Neural cell (in vitro differentiated cells): ENCODE results near the gene FBXO7.

Experiments used
- EP300 ChIP-seq: fragments of 450-650 bp; conservative IDR thresholded peaks from 2 replicates; pipeline ENCODE4 v1.6.1; 2014; ENCODE audit warnings: antibody characterized with exemption, mild to moderate bottlenecking, moderate library complexity; ENCODE audit not compliant: poor library complexity, severe bottlenecking
- EZH2 ChIP-seq: fragments of 200-600, 300-800 bp; shearing (Covaris generic), sonication (generic); IDR thresholded peaks from 2 replicates; pipeline ENCODE4 v1.6.1; 2014; ENCODE audit warnings: antibody characterized with exemption, low read length, borderline replicate concordance, mild to moderate bottlenecking; ENCODE audit not compliant: insufficient read depth, poor library complexity, severe bottlenecking
- POLR2AphosphoS5 ChIP-seq: IDR thresholded peaks from 2 replicates; pipeline ENCODE4 v1.6.1; 2012
- RAD21 ChIP-seq: fragments of 450-650 bp; conservative IDR thresholded peaks from 2 replicates; pipeline ENCODE4 v1.6.1; 2014; ENCODE audit warnings: antibody characterized with exemption, mild to moderate bottlenecking, moderate library complexity
- SMC3 ChIP-seq: fragments of 450-650 bp; conservative IDR thresholded peaks from 2 replicates; pipeline ENCODE4 v1.6.1; 2014; ENCODE audit warnings: antibody characterized with exemption, mild to moderate bottlenecking, moderate library complexity; ENCODE audit not compliant: poor library complexity
- TAF1 ChIP-seq: IDR thresholded peaks from 2 replicates; pipeline ENCODE4 v1.6.1; 2012; ENCODE audit warnings: low read depth
- TF ChIP-seq, protein P1 (sequence below): fragments of 450-650 bp; IDR thresholded peaks from 2 replicates; pipeline ENCODE4 v1.5.1; 2014; ENCODE audit warnings: antibody characterized with exemption, mild to moderate bottlenecking, moderate library complexity; ENCODE audit not compliant: poor library complexity, severe bottlenecking
- TF ChIP-seq, protein P2 (sequence below): IDR thresholded peaks from 2 replicates; pipeline ENCODE4 v1.6.1; 2012; ENCODE audit warnings: borderline replicate concordance

DNA sequence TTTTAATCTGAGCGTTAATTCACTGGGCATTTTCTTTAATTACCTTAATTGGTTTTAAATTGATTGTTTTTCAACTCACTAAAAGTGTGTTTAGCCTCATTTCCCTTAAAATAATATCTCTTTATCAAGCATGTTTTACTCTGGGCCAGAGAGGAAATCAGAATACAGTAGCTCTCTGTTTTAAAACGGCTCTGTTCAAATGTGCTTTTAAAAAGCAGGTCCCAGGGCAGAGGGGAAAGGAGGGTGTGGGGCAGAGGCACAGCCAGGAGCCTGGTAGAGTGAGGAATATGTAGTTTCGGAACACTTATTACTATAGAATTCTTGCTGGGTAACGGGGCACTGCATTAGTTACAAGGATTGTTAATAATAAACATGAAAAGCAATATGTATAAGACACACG, 47.6 kb downstream of the FBXO7 start:
- TF ChIP-seq EZH2 = no peak
- no peak for TF ChIP-seq POLR2AphosphoS5
- TF ChIP-seq, protein P1, sequence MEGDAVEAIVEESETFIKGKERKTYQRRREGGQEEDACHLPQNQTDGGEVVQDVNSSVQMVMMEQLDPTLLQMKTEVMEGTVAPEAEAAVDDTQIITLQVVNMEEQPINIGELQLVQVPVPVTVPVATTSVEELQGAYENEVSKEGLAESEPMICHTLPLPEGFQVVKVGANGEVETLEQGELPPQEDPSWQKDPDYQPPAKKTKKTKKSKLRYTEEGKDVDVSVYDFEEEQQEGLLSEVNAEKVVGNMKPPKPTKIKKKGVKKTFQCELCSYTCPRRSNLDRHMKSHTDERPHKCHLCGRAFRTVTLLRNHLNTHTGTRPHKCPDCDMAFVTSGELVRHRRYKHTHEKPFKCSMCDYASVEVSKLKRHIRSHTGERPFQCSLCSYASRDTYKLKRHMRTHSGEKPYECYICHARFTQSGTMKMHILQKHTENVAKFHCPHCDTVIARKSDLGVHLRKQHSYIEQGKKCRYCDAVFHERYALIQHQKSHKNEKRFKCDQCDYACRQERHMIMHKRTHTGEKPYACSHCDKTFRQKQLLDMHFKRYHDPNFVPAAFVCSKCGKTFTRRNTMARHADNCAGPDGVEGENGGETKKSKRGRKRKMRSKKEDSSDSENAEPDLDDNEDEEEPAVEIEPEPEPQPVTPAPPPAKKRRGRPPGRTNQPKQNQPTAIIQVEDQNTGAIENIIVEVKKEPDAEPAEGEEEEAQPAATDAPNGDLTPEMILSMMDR = no peak
- TF ChIP-seq, protein P2, sequence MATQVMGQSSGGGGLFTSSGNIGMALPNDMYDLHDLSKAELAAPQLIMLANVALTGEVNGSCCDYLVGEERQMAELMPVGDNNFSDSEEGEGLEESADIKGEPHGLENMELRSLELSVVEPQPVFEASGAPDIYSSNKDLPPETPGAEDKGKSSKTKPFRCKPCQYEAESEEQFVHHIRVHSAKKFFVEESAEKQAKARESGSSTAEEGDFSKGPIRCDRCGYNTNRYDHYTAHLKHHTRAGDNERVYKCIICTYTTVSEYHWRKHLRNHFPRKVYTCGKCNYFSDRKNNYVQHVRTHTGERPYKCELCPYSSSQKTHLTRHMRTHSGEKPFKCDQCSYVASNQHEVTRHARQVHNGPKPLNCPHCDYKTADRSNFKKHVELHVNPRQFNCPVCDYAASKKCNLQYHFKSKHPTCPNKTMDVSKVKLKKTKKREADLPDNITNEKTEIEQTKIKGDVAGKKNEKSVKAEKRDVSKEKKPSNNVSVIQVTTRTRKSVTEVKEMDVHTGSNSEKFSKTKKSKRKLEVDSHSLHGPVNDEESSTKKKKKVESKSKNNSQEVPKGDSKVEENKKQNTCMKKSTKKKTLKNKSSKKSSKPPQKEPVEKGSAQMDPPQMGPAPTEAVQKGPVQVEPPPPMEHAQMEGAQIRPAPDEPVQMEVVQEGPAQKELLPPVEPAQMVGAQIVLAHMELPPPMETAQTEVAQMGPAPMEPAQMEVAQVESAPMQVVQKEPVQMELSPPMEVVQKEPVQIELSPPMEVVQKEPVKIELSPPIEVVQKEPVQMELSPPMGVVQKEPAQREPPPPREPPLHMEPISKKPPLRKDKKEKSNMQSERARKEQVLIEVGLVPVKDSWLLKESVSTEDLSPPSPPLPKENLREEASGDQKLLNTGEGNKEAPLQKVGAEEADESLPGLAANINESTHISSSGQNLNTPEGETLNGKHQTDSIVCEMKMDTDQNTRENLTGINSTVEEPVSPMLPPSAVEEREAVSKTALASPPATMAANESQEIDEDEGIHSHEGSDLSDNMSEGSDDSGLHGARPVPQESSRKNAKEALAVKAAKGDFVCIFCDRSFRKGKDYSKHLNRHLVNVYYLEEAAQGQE = no peak
- TF ChIP-seq EP300 = no peak
- TF ChIP-seq SMC3 = no peak
- TF ChIP-seq TAF1 = no peak
- no peak for TF ChIP-seq RAD21
